Activated gamma-delta T cell treated with anti-CD3 and anti-CD28 coated beads, Interleukin-2, amount 50 U/mL, for 16 hours (primary cell): ENCODE results near the gene SMIM12.
A peak's percentile ranks its signal among the peaks of the same experiment; 100 is the strongest.

ENCODE experiments used
- DNase-seq: peaks from one replicate; pipeline ENCODE4 v3.0.0-alpha.2; 2020; ENCODE audit warnings: low read depth

Gene SMIM12

GRCh38 chr1:34872133-34872503 lies 12.6 kb upstream of the SMIM12 start:
- DNase-seq = no peak

DNA sequence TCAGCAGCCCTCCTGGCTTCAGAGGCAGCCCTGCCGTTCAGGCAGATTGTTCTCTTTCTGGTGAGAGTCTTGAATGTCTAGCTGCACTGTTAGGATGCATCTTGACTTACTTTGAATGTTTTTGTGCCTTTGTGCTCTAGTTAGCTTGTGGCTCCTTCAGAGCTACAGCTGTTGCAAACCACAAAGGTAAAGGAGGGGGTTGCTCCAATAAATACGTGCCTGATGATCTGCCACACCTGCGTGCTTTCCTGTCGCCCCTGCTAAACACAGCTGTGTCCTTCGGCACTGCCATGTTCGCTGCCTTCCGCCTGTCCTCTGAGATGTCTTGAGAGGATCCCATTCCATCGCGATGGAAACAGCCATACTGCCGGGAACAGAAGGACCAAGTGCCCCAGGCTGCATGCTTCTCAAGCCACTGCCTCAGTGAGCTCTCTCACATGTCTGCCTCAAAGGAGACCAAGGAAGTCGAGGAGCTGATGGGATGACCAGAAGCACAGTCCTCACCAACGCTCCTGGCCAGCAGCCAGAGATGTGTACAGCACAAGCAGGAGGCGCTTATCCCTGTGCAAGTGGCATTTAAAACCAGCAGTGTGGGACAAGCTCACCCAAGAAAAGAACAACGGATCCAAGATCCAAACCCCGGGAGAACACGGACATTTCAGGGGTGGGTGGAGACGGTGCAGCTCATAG lies 12.0 kb upstream of the SMIM12 start:
- DNase-seq = no peak

- DNase-seq = no peak
These were observed 10.8 kb upstream of the SMIM12 start for GRCh38 chr1:34870395-34870794.

GRCh38 chr1:34869760-34870159 lies 10.2 kb upstream of the SMIM12 start:
- DNase-seq = no peak

DNA sequence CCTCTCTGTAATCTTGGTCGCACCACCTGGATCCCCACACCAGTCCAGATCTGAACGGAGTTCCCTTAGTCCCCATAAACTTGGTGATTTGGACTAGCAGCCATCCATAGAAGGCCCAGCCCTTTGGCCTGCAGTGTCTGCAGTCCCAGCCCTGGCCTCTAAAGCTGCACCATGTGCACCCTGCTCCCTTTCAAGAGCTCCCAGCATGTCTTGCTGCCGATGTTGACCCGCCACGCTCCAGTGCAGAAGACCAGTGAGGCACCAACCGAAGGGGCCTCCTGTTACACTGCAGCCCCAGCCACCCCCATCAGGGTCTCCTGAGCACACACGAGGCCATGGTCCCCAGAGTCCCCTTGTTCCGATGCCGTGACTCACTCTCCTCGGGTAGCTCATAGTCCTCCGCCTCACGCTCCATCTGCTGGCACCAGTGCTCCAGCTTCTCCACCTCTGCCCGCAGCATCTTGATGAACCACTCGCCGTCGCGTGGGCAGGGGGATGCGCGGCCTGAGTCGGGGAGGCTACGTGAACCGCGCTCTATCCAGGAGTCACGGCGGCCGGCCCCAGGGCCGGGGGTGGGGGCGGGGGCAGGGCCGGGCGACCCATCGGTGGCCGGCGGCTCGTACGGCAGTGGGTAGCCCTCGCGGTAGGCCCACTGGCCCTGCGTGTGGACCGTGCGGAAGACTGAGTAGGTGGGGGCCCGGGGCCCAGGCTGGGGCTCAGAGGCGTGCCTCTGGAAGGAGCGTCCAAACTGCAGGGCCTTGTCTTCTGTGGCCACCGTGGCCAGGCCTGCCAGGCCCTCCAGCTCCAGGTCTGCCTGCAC lies 8.9 kb upstream of the SMIM12 start:
- no peak for DNase-seq

GRCh38 chr1:34867415-34867814 lies 7.9 kb upstream of the SMIM12 start:
- DNase-seq = no peak

GRCh38 chr1:34866762-34867109 lies 7.2 kb upstream of the SMIM12 start:
- DNase-seq = no peak

GRCh38 chr1:34865981-34866761 lies 6.6 kb upstream of the SMIM12 start:
- peak; percentile 92 for DNase-seq

DNA sequence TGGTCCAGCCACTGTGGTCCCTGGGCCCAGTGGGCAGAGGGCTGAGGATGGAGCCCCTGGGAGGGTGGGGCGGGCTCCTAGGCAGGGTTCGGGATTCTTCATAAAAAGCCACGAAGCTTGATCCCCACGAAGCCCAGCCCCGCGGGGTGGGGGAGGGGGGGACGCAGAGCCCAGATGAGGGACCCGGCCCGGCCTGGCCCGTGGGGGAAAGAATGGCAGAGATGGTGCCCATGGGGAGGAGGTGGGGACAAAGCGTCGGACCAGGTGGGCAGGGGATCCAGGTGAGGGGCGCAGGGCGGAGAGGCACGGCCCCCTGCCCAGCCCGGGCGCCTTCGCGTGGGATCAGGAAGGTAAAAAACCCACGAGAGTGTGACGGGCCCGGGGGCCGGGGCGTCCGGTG lies 6.0 kb upstream of the SMIM12 start:
- no peak for DNase-seq

DNA sequence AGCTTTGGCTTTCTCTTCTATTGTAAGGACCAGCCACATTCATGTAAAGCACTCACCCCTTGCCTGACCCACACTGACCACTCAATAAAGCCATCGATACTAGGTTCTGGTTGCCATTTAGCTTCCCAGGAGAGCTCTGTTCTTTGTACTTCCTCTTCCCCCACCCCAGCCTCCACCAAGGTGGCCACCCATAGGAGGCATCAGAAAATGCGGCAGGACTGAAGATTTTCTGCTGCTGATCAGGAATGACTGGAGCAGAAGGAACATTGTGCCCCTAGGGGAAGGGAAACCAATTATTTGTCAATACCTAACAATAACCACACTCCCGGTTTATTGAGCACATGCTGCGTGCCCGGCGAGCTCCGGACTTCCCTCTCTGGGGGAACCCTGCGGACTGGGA lies 5.2 kb upstream of the SMIM12 start:
- DNase-seq = no peak

GRCh38 chr1:34863501-34863900 lies 4.0 kb upstream of the SMIM12 start:
- no peak for DNase-seq

GRCh38 chr1:34858901-34859445 lies 576 bp downstream of the SMIM12 start:
- DNase-seq = no peak

DNA sequence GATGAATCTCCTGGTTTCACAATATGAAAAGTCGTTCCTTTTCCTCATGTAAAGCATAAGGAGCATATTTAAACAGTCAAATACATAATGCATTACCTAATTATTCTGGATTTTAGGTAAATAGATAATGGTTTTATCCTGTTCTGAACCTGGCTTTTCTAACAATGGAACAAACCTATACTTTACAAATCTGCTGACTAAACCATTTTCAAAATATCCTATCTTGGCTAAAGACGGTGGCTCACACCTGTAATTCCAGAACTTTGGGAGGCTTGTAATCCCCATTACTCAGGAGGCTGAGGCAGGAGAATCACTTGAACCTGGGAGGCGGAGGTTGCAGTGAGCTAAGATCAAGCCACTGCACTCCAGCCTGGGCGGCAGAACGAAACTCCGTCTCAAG lies 2.9 kb downstream of the SMIM12 start:
- DNase-seq = no peak

- DNase-seq = peak; percentile 76
These were observed 6.8 kb downstream of the SMIM12 start for GRCh38 chr1:34852677-34853217.

DNA sequence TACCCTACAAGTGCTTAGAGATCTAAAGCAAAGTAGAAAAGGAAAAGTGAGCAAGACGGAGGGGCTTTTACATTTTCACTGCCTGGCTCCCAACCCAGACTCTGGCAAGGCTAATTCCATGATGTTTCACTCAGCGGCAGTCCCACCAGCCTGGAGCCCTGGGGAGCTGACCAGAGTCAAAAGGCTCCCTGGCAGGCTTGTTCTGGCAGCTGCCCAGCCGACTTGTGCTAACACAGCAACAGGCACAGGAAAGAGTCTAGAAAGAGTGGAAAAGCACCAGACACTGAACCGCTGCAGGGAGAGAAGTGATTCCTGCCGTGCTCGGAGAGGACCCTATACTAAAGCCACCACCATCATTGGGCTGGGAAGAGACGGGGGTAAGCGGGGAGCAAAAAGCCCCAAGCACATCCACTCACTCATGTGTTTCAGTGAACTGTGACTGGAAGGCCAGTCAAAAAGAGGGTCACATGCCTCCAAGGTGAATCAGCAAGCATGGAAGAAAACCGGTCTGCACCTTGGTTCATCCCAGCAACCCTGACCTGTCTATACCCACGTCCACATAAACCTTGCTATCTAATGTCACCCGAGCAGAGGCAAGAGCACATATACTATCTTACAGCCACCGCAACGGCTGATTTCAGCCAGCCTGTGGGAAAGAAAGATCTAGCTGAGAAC lies 8.0 kb downstream of the SMIM12 start:
- DNase-seq = no peak

- DNase-seq = no peak
These were observed 9.2 kb downstream of the SMIM12 start for GRCh38 chr1:34850382-34850781.

DNA sequence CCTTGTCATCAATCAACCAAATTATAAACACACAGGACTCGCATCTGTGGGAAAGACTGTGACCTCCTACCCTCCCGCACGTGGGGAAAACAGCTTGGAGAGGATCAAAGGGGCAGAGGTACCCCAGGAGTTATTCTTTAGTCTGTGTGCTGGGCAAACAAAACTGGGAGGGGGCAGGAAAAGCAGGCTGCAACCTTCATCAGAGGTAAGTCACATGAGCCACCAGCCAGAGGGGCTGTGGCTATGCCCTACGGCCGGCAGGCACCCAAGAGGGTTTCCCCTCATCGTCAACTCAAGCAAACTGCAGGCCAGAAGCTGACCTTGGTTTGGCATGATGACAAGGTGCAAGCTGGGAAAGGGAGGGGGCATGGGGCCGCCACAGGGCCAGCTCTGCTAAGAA lies 12.5 kb downstream of the SMIM12 start:
- no peak for DNase-seq

GRCh38 chr1:34846265-34846664 lies 13.3 kb downstream of the SMIM12 start:
- DNase-seq = no peak

DNA sequence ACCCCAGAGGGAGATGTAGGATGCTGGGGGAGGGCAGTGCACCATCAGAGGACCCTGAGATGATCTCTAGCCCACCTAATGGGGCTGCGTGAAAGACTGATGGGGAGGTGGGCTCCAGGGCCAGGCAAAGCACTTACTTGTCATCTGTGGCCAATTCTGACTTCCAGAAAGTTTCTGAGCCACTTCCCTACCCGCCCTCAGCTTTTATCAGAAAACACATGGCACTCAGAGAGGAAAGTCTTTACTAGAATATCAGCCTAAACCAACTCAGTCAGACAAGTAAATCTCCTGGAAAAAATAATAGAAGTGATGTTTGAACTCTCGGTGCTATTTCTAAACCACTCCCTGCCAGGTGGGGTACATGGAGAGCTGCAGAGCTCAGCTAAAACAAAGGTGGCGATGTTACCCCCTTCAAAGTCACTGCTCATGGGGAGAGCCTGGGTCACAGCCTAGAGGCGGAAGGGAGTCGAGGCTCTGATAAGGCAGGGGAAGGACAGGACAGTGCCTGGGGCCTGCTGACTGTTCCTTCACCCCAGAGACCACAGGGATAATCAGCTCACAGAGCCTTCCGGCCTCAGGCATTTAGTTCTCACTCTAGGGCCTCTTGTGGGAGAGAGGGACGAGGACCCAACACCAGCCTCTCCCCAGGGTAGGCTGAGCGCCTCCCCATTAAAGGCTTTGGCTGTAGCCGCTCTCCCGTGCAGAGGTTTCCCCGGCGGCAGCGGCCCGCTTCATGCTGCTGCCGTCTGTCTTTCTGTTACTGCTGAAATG lies 14.2 kb downstream of the SMIM12 start:
- DNase-seq = no peak

DNA sequence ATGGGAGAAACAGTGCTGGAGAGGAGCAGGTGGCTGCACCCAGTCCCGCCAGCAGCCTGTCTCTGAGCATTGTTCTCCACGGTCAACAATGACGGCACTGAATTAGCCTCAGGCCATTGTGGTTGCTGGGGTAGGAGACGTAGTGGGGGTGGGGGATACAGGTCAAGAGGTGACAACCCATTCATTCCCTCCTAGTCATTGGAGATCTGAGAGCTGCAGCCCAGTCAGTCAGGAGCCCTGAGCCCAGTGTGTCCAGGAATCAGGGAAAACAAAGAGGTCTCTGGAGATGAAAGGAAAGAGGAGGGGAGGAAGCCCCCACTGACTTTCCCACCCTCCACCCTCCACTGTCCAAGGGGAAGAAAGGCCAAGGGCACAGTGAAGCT lies 15.3 kb downstream of the SMIM12 start:
- DNase-seq = no peak
